Measurements from ENCODE around the gene PRPF38A.

- no peak for TF ChIP-seq CTCF (IDR thresholded peaks at IDR 0.05)
- no peak for TF ChIP-seq POLR2A (IDR thresholded peaks at IDR 0.05)
Measured at GRCh38 chr1:52358851-52359497, 45.4 kb upstream of the PRPF38A start.

Measured in heart left ventricle (tissue), 13 donors.